ENCODE measurements around the gene GPBP1.
"Not testable (repeated sequence)": the region's sequence is repeated elsewhere in the genome, so short reads cannot be mapped to it uniquely, and the experiment has no call there.

The GPBP1 gene

DNA sequence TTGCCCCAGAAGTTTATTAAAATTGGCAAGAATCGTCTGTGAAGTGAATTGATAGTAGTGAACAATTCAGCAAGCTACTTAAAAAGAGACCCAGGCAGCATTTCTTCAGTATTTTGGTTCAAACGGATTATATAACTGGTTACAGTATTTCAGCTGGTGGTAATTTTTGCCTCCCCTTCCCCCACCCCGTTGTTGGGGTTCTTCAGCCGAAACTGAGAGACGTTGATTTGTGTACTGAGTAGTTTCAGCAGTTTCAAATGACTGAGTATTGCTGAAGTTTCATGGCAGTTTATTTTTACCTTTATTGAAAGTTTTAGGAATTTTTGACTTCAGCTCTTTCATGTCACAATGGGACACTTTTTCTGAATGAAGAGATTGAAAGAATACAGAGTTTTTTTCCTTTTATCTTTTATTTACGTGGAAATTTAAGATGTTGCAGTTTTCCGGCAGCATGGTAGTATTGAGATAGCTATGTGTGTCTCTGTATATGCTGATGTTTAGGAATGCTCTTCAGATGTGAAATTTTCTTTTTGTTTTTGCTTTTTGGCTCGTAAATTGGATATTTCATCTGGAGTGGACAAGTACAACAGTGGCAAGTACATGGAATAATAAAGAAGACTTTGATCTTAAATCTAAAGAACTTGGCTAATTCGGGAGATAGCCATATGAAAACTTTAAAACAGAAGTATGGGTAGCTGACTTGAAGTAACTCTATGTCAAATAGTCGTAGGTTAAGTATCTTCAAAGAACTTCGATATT lies 1.9 kb downstream of the GPBP1 start:
- TF ChIP-seq EZH2phosphoT487 (IDR thresholded peaks at IDR 0.05; ENCODE audit: borderline replicate concordance, low read length), result no peak
- Histone ChIP-seq H3K4me1 (ENCODE audit: control insufficient read depth, low read length) (peaks cover 37% of the 10 kb centered on the region), H3K36me3 (ENCODE audit: control insufficient read depth, low read length) (peaks cover 67% of the 10 kb centered on the region), H3F3A (ENCODE audit: control insufficient read depth, insufficient read depth) (peaks cover 12% of the 10 kb centered on the region), H3K79me2 (ENCODE audit: control insufficient read depth, low read length) (peaks cover 80% of the 10 kb centered on the region), H3K9me2 (replicated peaks; ENCODE audit: control insufficient read depth, low read length) (no peaks in the 10 kb centered on the region), H3K4me3 (ENCODE audit: low read length) (peak overlapping the region; percentile 76), H3K4me2 (ENCODE audit: low read length) (peak overlapping the region; percentile 85), H4K20me1 (ENCODE audit: control insufficient read depth, insufficient read depth, low read depth, low read length) (peaks cover 44% of the 10 kb centered on the region), H3K27me3 (ENCODE audit: control insufficient read depth, low read length) (no peaks in the 10 kb centered on the region), H3K9me3 (ENCODE audit: control insufficient read depth, insufficient read depth, low read length) (no peaks in the 10 kb centered on the region), H3K27ac (ENCODE audit: low read depth, low read length) (peak overlapping the region; percentile 83)

DNA sequence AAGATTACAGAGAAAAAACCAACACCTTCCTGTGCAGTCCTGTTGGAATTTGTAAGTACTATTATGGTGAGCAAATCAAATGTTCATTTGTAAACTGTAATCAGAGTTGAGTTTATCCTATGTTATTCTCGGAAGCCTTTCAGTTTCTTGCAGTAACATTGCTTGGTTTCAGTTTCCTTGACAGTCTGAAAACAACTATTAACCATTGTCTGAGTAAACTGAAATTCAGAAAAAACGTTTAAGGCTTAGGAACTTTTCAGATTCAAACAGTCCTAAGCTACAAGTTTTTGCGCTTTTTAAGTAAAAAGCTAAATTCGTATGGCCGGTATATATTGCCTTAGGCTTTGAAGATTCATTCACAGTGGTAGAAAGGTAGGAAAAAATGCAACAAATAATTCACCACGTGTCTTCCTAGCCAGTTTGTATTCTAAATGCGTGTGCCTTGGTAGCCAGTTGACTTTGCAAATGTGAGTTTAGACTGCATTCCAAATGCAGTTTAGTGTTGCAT lies 2.5 kb downstream of the GPBP1 start:
- H3K9me3 ChIP-seq (ENCODE audit: control insufficient read depth, insufficient read depth, low read length), result no peaks in the 10 kb centered on the region
- H3F3A ChIP-seq (ENCODE audit: control insufficient read depth, insufficient read depth), result peaks cover 12% of the 10 kb centered on the region
- H4K20me1 ChIP-seq (ENCODE audit: control insufficient read depth, insufficient read depth, low read depth, low read length), result peaks cover 47% of the 10 kb centered on the region
- no peaks in the 10 kb centered on the region for H3K27me3 ChIP-seq (ENCODE audit: control insufficient read depth, low read length)
- H3K4me1 ChIP-seq (ENCODE audit: control insufficient read depth, low read length), result peaks cover 43% of the 10 kb centered on the region
- peak overlapping the region; percentile 76 for H3K4me3 ChIP-seq (ENCODE audit: low read length)
- peaks cover 70% of the 10 kb centered on the region for H3K36me3 ChIP-seq (ENCODE audit: control insufficient read depth, low read length)
- peak overlapping the region; percentile 83; the same call in 1 of the 2 replicates for H3K27ac ChIP-seq (ENCODE audit: low read depth, low read length)
- peak overlapping the region; percentile 85 for H3K4me2 ChIP-seq (ENCODE audit: low read length)
- no peaks in the 10 kb centered on the region for H3K9me2 ChIP-seq (replicated peaks; ENCODE audit: control insufficient read depth, low read length)
- TF ChIP-seq EZH2phosphoT487 (IDR thresholded peaks at IDR 0.05; ENCODE audit: borderline replicate concordance, low read length), result no peak
- TF ChIP-seq, protein P1, sequence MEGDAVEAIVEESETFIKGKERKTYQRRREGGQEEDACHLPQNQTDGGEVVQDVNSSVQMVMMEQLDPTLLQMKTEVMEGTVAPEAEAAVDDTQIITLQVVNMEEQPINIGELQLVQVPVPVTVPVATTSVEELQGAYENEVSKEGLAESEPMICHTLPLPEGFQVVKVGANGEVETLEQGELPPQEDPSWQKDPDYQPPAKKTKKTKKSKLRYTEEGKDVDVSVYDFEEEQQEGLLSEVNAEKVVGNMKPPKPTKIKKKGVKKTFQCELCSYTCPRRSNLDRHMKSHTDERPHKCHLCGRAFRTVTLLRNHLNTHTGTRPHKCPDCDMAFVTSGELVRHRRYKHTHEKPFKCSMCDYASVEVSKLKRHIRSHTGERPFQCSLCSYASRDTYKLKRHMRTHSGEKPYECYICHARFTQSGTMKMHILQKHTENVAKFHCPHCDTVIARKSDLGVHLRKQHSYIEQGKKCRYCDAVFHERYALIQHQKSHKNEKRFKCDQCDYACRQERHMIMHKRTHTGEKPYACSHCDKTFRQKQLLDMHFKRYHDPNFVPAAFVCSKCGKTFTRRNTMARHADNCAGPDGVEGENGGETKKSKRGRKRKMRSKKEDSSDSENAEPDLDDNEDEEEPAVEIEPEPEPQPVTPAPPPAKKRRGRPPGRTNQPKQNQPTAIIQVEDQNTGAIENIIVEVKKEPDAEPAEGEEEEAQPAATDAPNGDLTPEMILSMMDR (IDR thresholded peaks at IDR 0.05; ENCODE audit: low read depth, low read length, poor library complexity, severe bottlenecking), result no peak
- peaks cover 87% of the 10 kb centered on the region for H3K79me2 ChIP-seq (ENCODE audit: control insufficient read depth, low read length)

DNA sequence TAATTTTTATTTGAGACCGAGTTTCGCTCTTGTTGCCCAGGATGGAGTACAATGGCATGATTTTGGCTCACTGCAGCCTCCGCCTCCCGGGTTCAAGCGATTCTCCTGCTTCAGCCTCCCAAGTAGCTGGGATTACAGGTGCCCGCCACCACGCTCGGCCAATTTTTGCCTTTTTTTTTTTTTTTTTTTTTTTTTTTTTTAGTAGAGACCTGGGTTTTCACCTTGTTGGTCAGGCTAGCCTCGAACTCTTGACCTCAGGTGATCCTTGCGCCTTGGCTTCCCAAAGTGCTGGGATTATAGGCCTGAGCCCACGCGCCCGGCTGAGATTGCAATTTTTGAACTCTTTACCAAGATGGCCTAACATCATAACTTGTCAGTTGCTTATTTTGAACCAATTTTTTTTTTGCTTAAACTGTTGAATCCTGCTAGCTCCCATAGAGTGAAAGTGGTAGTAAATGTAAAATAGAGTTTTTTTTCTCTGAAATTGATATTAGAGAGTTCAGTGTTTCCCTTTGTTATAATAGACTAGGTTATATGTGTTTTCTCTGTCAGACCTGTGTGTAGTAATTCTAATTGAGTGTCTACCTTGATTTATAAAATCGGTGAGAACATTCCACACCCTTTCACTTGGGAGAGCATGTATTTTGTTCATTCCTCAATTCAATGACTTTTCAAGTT lies 3.8 kb downstream of the GPBP1 start:
- no peak overlapping the region for H3K27ac ChIP-seq (ENCODE audit: low read depth, low read length)
- H3K79me2 ChIP-seq (ENCODE audit: control insufficient read depth, low read length), result peaks cover 88% of the 10 kb centered on the region
- peaks cover 42% of the 10 kb centered on the region for H3K4me1 ChIP-seq (ENCODE audit: control insufficient read depth, low read length)
- H3K36me3 ChIP-seq (ENCODE audit: control insufficient read depth, low read length), result peaks cover 75% of the 10 kb centered on the region
- peak overlapping the region; percentile 85 for H3K4me2 ChIP-seq (ENCODE audit: low read length)
- TF ChIP-seq, protein P1 (IDR thresholded peaks at IDR 0.05; ENCODE audit: low read depth, low read length, poor library complexity, severe bottlenecking), result no peak
- no peak for TF ChIP-seq EZH2phosphoT487 (IDR thresholded peaks at IDR 0.05; ENCODE audit: borderline replicate concordance, low read length)
- no peaks in the 10 kb centered on the region for H3K27me3 ChIP-seq (ENCODE audit: control insufficient read depth, low read length)
- H4K20me1 ChIP-seq (ENCODE audit: control insufficient read depth, insufficient read depth, low read depth, low read length), result peaks cover 53% of the 10 kb centered on the region
- H3F3A ChIP-seq (ENCODE audit: control insufficient read depth, insufficient read depth), result peaks cover 5% of the 10 kb centered on the region
- no peaks in the 10 kb centered on the region for H3K9me3 ChIP-seq (ENCODE audit: control insufficient read depth, insufficient read depth, low read length)
- no peaks in the 10 kb centered on the region for H3K9me2 ChIP-seq (replicated peaks; ENCODE audit: control insufficient read depth, low read length)
- peak overlapping the region; percentile 76 for H3K4me3 ChIP-seq (ENCODE audit: low read length)

DNA sequence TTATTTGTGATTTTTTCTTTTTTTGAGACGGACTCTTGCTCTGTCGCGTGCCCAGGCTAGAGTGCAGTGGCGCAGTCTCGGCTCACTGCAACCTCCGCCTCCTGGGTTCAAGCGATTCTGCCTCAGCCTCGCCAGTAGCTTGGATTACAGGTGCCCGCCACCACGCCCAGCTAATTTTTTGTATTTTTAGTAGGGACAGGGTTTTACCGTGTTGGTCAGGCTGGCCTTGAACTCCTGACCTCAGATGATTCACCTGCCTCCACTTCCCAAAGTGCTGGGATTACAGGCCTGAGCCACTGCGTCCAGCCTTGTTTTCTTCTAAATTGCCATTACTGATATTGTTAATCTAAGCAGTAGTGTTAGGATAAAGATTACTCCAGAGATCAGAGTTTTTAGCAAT lies 4.4 kb downstream of the GPBP1 start:
- Histone ChIP-seq H3K79me2 (ENCODE audit: control insufficient read depth, low read length) (peaks cover 94% of the 10 kb centered on the region), H3K4me3 (ENCODE audit: low read length) (peak overlapping the region; percentile 76), H3K4me2 (ENCODE audit: low read length) (peak overlapping the region; percentile 85), H3K36me3 (ENCODE audit: control insufficient read depth, low read length) (peaks cover 76% of the 10 kb centered on the region), H3K4me1 (ENCODE audit: control insufficient read depth, low read length) (peaks cover 42% of the 10 kb centered on the region), H4K20me1 (ENCODE audit: control insufficient read depth, insufficient read depth, low read depth, low read length) (peaks cover 54% of the 10 kb centered on the region)
- not testable (repeated sequence) for H3K9me2 ChIP-seq (replicated peaks; ENCODE audit: control insufficient read depth, low read length); H3K27ac ChIP-seq (ENCODE audit: low read depth, low read length); H3K27me3 ChIP-seq (ENCODE audit: control insufficient read depth, low read length); H3K9me3 ChIP-seq (ENCODE audit: control insufficient read depth, insufficient read depth, low read length); H3F3A ChIP-seq (ENCODE audit: control insufficient read depth, insufficient read depth)
